Thyroid gland (tissue), 4 donors: Measurements from ENCODE around the gene C9orf50. TPM values are rescaled to one million over a fixed set of nuclear protein-coding genes. Genes with fewer than 3 reads are reported as not detected.

Experiments
- DNase-seq, 2 donors: peaks; one replicate each; pipeline ENCODE4 v3.0.0-alpha.2; 2019
- H3K27ac ChIP-seq, 3 donors: fragments of 200-600 bp; sonication (generic); 1 replicate in 2 of 3; 2 replicates in 1 of 3; pipeline ENCODE4 v1.5.1; 2016 to 2019; ENCODE audit warnings: mild to moderate bottlenecking in 1 of 3, moderate library complexity in 1 of 3
- H3K27me3 ChIP-seq: fragments of 200-600 bp; sonication (generic); one replicate; pipeline ENCODE4 v1.5.1; 2019
- H3K36me3 ChIP-seq, 2 donors: fragments of 200-600 bp; sonication (generic); one replicate each; pipeline ENCODE4 v1.5.1; 2016 to 2019
- H3K4me1 ChIP-seq, 2 donors: fragments of 200-600 bp; sonication (generic); one replicate each; pipeline ENCODE4 v1.5.1; 2017 to 2019
- H3K4me3 ChIP-seq, 3 donors: fragments of 200-600 bp; sonication (generic); replicated peaks in 1 of 3; 1 replicate in 2 of 3; 2 replicates in 1 of 3; pipeline ENCODE4 v1.5.1; 2016; ENCODE audit warnings: mild to moderate bottlenecking in 1 of 3
- H3K9me3 ChIP-seq: fragments of 200-600 bp; sonication (generic); one replicate; pipeline ENCODE4 v1.5.1; 2017
- CTCF ChIP-seq, 6 experiments: fragments of 200-600 bp in 3 of 6; fragments of 450-650 bp in 3 of 6; sonication (generic) in 3 of 6; IDR thresholded peaks; one replicate each; pipeline ENCODE4 v1.5.1; 2016 to 2019; ENCODE audit warnings: antibody characterized with exemption in 6 of 6, mild to moderate bottlenecking in 2 of 6, inconsistent platforms in 1 of 6, moderate library complexity in 1 of 6
- POLR2A ChIP-seq, 2 donors: fragments of 450-650 bp; IDR thresholded peaks; one replicate each; pipeline ENCODE4 v1.6.1; 2017; ENCODE audit warnings: antibody characterized with exemption in 2 of 2, mild to moderate bottlenecking in 2 of 2, moderate library complexity in 1 of 2
- WGBS, 2 donors: methylation state at CpG; one replicate each; pipeline ENCODE4 v1.1.5; 2017; 5-methylcytosine and 5-hydroxymethylcytosine counted together
- intact Hi-C: fragments of 100-400 bp; cut with DNase I; formaldehyde crosslinking; loops from one replicate; pipeline ENCODE4 v1.15.1; 2023
- total RNA-seq, 4 donors: library from RNA; depleted of rRNA; stranded (reverse); fragments of >200 nt; gene quantifications; one replicate each; pipeline ENCODE4 v1.2.3, GENCODE V29; 2016

The C9orf50 gene
- total RNA-seq, 4 donors from 2014 or later = not detected

DNA sequence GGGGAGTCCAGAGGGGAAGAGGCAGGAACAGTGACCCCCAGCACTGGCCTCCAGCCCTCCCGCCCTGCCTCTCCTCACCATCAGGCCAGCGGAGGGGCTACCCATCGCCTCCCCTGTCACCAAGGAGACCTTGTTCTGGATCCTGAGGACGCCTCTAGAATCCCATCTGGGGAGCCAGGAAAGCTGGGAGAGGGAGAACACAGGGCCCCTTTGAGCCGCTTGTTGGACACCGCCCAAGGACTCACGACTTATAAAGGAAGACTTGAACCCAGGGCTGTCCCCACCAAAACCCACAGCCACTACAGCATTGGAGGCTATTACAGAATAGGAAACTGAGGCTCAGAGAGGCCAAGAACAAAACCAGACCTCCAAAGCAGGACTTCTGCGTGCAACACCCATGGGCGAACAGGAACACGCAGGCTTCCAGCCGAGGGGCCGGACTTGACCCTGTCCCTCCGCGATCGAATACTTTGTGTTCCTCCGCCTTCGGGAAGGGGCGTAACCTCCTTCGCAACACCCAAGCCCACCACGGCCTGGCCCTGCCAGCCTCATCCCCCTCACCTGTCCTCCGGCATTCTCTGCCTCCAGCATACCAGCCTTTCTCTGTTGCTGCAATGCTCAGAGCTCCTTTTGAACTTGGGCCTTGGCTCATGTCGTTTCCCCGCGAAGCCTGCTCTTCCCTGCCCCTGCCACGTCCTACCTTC lies 54.2 kb downstream of the C9orf50 start:
- Histone ChIP-seq H3K9me3 (no peaks in the 10 kb centered on the region), H3K27me3 (no peaks in the 10 kb centered on the region), H3K27ac (no peak overlapping the region), H3K4me3 (no peak overlapping the region), H3K4me1 (peaks cover 28 to 52% of the 10 kb centered on the region in 2 donors), H3K36me3 (no peaks in the 10 kb centered on the region)
- TF ChIP-seq CTCF (IDR thresholded peaks at IDR 0.05) = no peak
- TF ChIP-seq POLR2A (IDR thresholded peaks at IDR 0.05) = no peak
- DNase-seq = no peak
- intact Hi-C loops = no loop called here
- 94 to 96% methylated on average over 25 of the region's 25 CpGs for WGBS, 2 donors

GRCh38 chr9:129562917-129563316 lies 58.0 kb downstream of the C9orf50 start:
- TF ChIP-seq POLR2A (IDR thresholded peaks at IDR 0.05) = no peak
- no peak for TF ChIP-seq CTCF (IDR thresholded peaks at IDR 0.05)
- intact Hi-C loops = no loop called here
- 89% methylated on average over 8 of the region's 8 CpGs for WGBS, 2 donors
- H3K27ac ChIP-seq = peak overlapping the region in 1 of 3 donors; percentile 31
- no peaks in the 10 kb centered on the region for H3K36me3 ChIP-seq
- no peak overlapping the region for H3K4me3 ChIP-seq
- no peak for DNase-seq
- H3K9me3 ChIP-seq = no peaks in the 10 kb centered on the region
- H3K27me3 ChIP-seq = no peaks in the 10 kb centered on the region
- H3K4me1 ChIP-seq = peaks cover 22 to 39% of the 10 kb centered on the region in 2 donors

GRCh38 chr9:129562514-129562913 lies 58.4 kb downstream of the C9orf50 start:
- intact Hi-C loops = no loop called here
- H3K27ac ChIP-seq = peak overlapping the region in 1 of 3 donors; percentile 31
- WGBS, 2 donors = 80 to 82% methylated on average over 12 of the region's 12 CpGs
- no peaks in the 10 kb centered on the region for H3K9me3 ChIP-seq
- peaks cover 24 to 39% of the 10 kb centered on the region in 2 donors for H3K4me1 ChIP-seq
- H3K4me3 ChIP-seq = no peak overlapping the region
- no peaks in the 10 kb centered on the region for H3K27me3 ChIP-seq
- DNase-seq = no peak
- H3K36me3 ChIP-seq = no peaks in the 10 kb centered on the region
- TF ChIP-seq CTCF (IDR thresholded peaks at IDR 0.05) (no peak), POLR2A (IDR thresholded peaks at IDR 0.05) (no peak)

Other genes with a start within 250 kb of the C9orf50 start
- 10 to 100 TPM; 19.6 to 28.4 (median 22.6) TPM for gene NTMT1, start 5.1 kb upstream of the C9orf50 start, total RNA-seq
- gene ASB6, start 21.1 kb upstream of the C9orf50 start, total RNA-seq = 10 to 100 TPM; 21.7 to 29.2 (median 24.0) TPM
- 10 to 100 TPM in 2 of 4 donors, 1 to 10 TPM in 2; 2.9 to 10.6 (median 8.1) TPM for gene PRRX2, start 44.5 kb upstream of the C9orf50 start, total RNA-seq
- gene PTGES, start 131.9 kb upstream of the C9orf50 start, total RNA-seq = 1 to 10 TPM in 3 of 4 donors, under 1 TPM in 1; 0.29 to 5.3 (median 2.3) TPM
- 10 to 100 TPM; 25.2 to 36.3 (median 29.7) TPM for gene TOR1B, start 182.1 kb upstream of the C9orf50 start, total RNA-seq
- 10 to 100 TPM; 30.0 to 61.2 (median 42.8) TPM for gene TOR1A, start 203.0 kb upstream of the C9orf50 start, total RNA-seq
- 10 to 100 TPM; 59.4 to 89.2 (median 81.4) TPM for gene C9orf78, start 214.2 kb upstream of the C9orf50 start, total RNA-seq
- 10 to 100 TPM; 23.9 to 61.8 (median 52.0) TPM for gene USP20, start 214.4 kb upstream of the C9orf50 start, total RNA-seq